MM.1S (cell line): ENCODE results near the gene SCARB2.

Experiments
- DNase-seq: peaks from one replicate; pipeline ENCODE4 v3.0.0-alpha.2; 2015
- H2AFZ ChIP-seq: fragments of 300-600 bp; sonication (generic); 2 replicates; pipeline ENCODE4 v1.6.0; 2016; ENCODE audit warnings: antibody characterized with exemption, low read length
- H3F3A ChIP-seq: fragments of 300-600 bp; sonication (generic); 2 replicates; pipeline ENCODE4 v1.6.1; 2016; ENCODE audit warnings: mild to moderate bottlenecking, antibody characterized with exemption, low read length, moderate library complexity, mixed read lengths; ENCODE audit not compliant: insufficient read depth
- H3K27ac ChIP-seq: fragments of 300-600 bp; sonication (generic); 2 replicates; pipeline ENCODE4 v1.5.1; 2016; ENCODE audit warnings: mild to moderate bottlenecking, low read length
- H3K27me3 ChIP-seq: fragments of 300-600 bp; sonication (generic); replicated peaks from 2 replicates; pipeline ENCODE4 v1.6.0; 2016; ENCODE audit warnings: low read length; ENCODE audit not compliant: insufficient read depth
- H3K36me3 ChIP-seq: fragments of 300-600 bp; sonication (generic); replicated peaks from 2 replicates; pipeline ENCODE4 v1.6.1; 2016; ENCODE audit warnings: mild to moderate bottlenecking, low read length, mixed read lengths; ENCODE audit not compliant: insufficient read depth
- H3K4me1 ChIP-seq: fragments of 300-600 bp; sonication (generic); 2 replicates; pipeline ENCODE4 v1.6.1; 2016; ENCODE audit warnings: low read length, mixed read lengths
- H3K4me2 ChIP-seq: fragments of 300-600 bp; sonication (generic); 2 replicates; pipeline ENCODE4 v1.6.0; 2016; ENCODE audit warnings: low read depth, low read length
- H3K4me3 ChIP-seq: fragments of 300-600 bp; sonication (generic); 2 replicates; pipeline ENCODE4 v1.5.1; 2016; ENCODE audit warnings: low read length, mixed read lengths
- H3K79me2 ChIP-seq: fragments of 300-600 bp; sonication (generic); 2 replicates; pipeline ENCODE4 v1.6.1; 2016; ENCODE audit warnings: mixed run types, low read length, mixed read lengths
- H3K9ac ChIP-seq: fragments of 300-600 bp; sonication (generic); 2 replicates; pipeline ENCODE4 v1.6.1; 2016; ENCODE audit warnings: low read length, mixed read lengths
- H3K9me2 ChIP-seq: fragments of 300-600 bp; sonication (generic); replicated peaks from 2 replicates; pipeline ENCODE4 v1.6.1; 2016; ENCODE audit warnings: mild to moderate bottlenecking, low read length, mixed read lengths; ENCODE audit not compliant: insufficient read depth
- H3K9me3 ChIP-seq: fragments of 300-600 bp; sonication (generic); replicated peaks from 2 replicates; pipeline ENCODE4 v1.6.1; 2016; ENCODE audit warnings: mild to moderate bottlenecking, low read length, mixed read lengths; ENCODE audit not compliant: insufficient read depth
- H4K20me1 ChIP-seq: fragments of 300-600 bp; sonication (generic); 2 replicates; pipeline ENCODE4 v1.6.1; 2016; ENCODE audit warnings: mild to moderate bottlenecking, low read length, moderate library complexity, mixed read lengths; ENCODE audit not compliant: insufficient read depth
- EZH2 ChIP-seq: fragments of 300-600 bp; sonication (generic); optimal IDR thresholded peaks from 2 replicates; pipeline ENCODE3; 2017; ENCODE audit warnings: low read depth, mild to moderate bottlenecking, antibody characterized with exemption, low read length, mixed read lengths
- EZH2phosphoT487 ChIP-seq: fragments of 300-600 bp; sonication (generic); IDR thresholded peaks from 2 replicates; pipeline ENCODE4 v1.6.1; 2018; ENCODE audit warnings: antibody characterized with exemption, low read length
- TF ChIP-seq, protein P1 (sequence below): fragments of 300-600 bp; sonication (generic); IDR thresholded peaks from 2 replicates; pipeline ENCODE4 v1.5.1; 2016; ENCODE audit warnings: antibody characterized with exemption, low read length, mixed read lengths

SCARB2 gene

DNA sequence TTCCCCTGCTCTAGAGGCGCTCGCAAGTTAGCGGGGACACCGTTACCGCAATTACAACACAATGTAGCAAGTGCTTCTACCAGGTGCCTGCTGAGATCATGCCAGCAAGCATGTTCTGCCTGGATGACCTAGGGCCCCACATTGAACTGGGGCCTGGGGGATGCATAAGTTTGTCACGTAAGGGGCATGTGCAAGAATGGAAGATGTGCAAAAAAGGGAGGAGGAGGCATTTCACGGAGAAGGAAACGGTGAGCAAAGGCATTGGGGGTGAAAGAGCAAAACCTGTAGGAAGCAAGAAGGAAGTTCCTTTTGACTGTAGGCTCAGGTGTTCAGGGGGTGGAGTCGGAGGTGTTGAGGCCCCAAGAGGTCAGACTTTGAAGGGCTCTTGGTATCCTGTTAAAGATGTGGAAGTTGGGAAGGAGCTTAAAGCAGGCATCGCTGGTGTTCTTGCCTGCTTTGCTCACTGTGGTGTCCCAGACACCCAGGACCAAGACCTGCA lies 602 bp upstream of the SCARB2 start:
- H3K4me2 ChIP-seq = peak overlapping the region; percentile 81
- H3K4me3 ChIP-seq = peak overlapping the region; percentile 87
- TF ChIP-seq, protein P1, sequence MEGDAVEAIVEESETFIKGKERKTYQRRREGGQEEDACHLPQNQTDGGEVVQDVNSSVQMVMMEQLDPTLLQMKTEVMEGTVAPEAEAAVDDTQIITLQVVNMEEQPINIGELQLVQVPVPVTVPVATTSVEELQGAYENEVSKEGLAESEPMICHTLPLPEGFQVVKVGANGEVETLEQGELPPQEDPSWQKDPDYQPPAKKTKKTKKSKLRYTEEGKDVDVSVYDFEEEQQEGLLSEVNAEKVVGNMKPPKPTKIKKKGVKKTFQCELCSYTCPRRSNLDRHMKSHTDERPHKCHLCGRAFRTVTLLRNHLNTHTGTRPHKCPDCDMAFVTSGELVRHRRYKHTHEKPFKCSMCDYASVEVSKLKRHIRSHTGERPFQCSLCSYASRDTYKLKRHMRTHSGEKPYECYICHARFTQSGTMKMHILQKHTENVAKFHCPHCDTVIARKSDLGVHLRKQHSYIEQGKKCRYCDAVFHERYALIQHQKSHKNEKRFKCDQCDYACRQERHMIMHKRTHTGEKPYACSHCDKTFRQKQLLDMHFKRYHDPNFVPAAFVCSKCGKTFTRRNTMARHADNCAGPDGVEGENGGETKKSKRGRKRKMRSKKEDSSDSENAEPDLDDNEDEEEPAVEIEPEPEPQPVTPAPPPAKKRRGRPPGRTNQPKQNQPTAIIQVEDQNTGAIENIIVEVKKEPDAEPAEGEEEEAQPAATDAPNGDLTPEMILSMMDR = no peak
- no peak for TF ChIP-seq EZH2phosphoT487
- no peak for TF ChIP-seq EZH2
- peaks cover 32% of the 10 kb centered on the region for H3F3A ChIP-seq
- H3K79me2 ChIP-seq = peaks cover 57% of the 10 kb centered on the region
- no peaks in the 10 kb centered on the region for H3K9me2 ChIP-seq
- H3K27me3 ChIP-seq = no peaks in the 10 kb centered on the region
- no peaks in the 10 kb centered on the region for H3K9me3 ChIP-seq
- H2AFZ ChIP-seq = peak overlapping the region; percentile 76
- no peaks in the 10 kb centered on the region for H3K36me3 ChIP-seq
- peak; percentile 65 for DNase-seq
- H3K4me1 ChIP-seq = peaks cover 20% of the 10 kb centered on the region
- no peaks in the 10 kb centered on the region for H4K20me1 ChIP-seq
- peak overlapping the region; percentile 88 for H3K27ac ChIP-seq
- peak overlapping the region; percentile 87 for H3K9ac ChIP-seq

DNA sequence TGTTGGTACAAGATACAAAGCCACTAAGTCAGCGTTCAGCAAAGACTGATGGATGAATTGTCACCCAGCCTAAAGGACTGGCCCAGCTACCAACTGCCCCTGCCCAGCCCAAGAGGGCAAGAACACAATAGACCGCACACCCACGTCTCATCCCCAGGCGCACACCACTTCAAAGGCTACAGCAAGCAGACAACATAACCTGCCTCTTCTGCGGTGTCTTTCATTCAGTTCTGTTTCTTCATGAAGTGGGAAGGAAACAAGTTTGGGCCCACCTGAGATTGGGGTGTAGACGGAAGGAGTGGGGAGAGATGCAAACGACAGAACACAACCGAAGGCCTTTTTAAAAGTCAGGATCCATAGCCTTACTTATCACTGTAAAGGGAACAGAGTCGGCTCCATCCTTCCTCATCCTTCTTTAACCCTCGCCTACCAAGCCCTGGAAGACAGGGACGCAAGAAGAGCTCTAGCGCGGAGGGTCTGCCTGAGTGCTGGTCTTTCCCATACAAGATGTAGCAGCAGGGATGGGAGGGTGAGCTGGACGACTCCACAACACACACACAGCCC lies 691 bp downstream of the SCARB2 start:
- Histone ChIP-seq H3K79me2 (peaks cover 70% of the 10 kb centered on the region), H3K4me1 (peaks cover 31% of the 10 kb centered on the region), H3K36me3 (no peaks in the 10 kb centered on the region), H3K9me2 (no peaks in the 10 kb centered on the region), H4K20me1 (no peaks in the 10 kb centered on the region), H3K9ac (peak overlapping the region; percentile 87), H2AFZ (peak overlapping the region; percentile 62), H3K27me3 (no peaks in the 10 kb centered on the region), H3K4me3 (peak overlapping the region; percentile 87), H3F3A (peaks cover 36% of the 10 kb centered on the region), H3K9me3 (no peaks in the 10 kb centered on the region), H3K27ac (peak overlapping the region; percentile 88), H3K4me2 (peak overlapping the region; percentile 89)
- DNase-seq = peak; percentile 73
- TF ChIP-seq EZH2phosphoT487 (no peak), EZH2 (no peak)
- TF ChIP-seq, protein P1 = no peak

DNA sequence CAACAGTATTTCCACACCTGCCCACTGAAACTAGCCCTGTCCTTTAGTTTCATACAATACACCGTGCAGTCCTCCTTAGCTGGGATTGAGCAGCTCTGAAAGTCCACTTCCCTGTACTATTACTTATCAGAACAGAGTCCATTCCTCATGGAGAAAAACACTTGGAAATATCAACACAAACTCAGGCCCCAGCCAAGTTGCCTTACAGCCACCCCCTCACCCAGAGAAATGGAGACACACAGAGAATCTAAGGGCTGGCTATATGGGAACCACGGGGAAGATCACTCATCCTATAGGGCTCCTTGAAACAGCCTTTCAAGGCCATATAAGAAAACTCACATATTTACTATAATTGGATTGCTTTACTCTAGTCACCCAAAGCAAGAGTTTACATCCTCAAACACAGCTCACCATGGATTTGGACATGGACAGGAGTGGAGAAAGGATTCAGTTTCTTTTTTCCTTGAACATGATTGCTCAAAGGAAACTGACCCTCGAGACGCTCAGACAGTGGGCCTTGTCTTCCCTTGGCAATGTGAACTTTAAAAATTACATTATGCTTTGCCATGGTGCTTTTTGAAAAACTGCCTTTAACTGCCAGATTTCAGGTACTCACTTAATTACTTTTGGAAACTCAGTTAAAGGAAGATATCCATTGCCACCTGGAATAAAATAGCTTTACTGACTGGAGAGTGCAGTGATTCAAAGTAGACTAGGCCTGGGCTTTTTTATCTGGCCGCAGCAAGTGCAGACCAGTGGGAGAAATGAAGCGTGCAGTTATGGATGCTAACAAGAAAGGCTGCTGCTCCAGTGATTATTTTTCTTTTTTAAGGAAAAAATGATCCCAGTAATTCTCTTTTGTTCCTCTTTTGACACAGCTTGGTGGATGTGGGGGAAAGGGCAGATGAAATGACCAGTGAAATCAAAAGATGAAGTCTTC lies 1.6 kb downstream of the SCARB2 start:
- no peaks in the 10 kb centered on the region for H4K20me1 ChIP-seq
- H3F3A ChIP-seq = peaks cover 38% of the 10 kb centered on the region
- peak overlapping the region; percentile 87 for H3K4me3 ChIP-seq
- no peaks in the 10 kb centered on the region for H3K27me3 ChIP-seq
- no peaks in the 10 kb centered on the region for H3K9me2 ChIP-seq
- H3K4me2 ChIP-seq = peak overlapping the region; percentile 89
- peaks cover 38% of the 10 kb centered on the region for H3K4me1 ChIP-seq
- no peaks in the 10 kb centered on the region for H3K36me3 ChIP-seq
- H3K9me3 ChIP-seq = no peaks in the 10 kb centered on the region
- no peak for DNase-seq
- TF ChIP-seq EZH2 (no peak), EZH2phosphoT487 (no peak)
- TF ChIP-seq, protein P1 = no peak
- H3K27ac ChIP-seq = peak overlapping the region; percentile 88
- H3K79me2 ChIP-seq = peaks cover 78% of the 10 kb centered on the region
- peak overlapping the region; percentile 87 for H3K9ac ChIP-seq
- H2AFZ ChIP-seq = no peak overlapping the region
